HepG2 (cell line): ENCODE measurements around the gene CYSTM1. TPM values are rescaled to one million over a fixed set of nuclear protein-coding genes. Genes with fewer than 3 reads are reported as not detected.

Experiments used
- SAFB2 ChIP-seq: sonication (generic); formaldehyde crosslinking; IDR thresholded peaks from 2 replicates; pipeline ENCODE4 v1.5.1; 2020; ENCODE audit warnings: missing genetic modification reagents, low read depth, mild to moderate bottlenecking, borderline replicate concordance
- ZFX ChIP-seq: sonication (generic); formaldehyde crosslinking; IDR thresholded peaks from 2 replicates; pipeline ENCODE4 v1.4.0; 2020; ENCODE audit warnings: mild to moderate bottlenecking, low read depth, missing genetic modification reagents, moderate library complexity
- ZNF264 ChIP-seq: sonication (generic); formaldehyde crosslinking; IDR thresholded peaks from 2 replicates; pipeline ENCODE4 v1.4.0; 2020; ENCODE audit warnings: missing genetic modification reagents
- polyA plus RNA-seq, 8 experiments: library from polyadenylated mRNA; depleted of rRNA in 3 of 8; stranded (reverse) in 7 of 8; unstranded in 1 of 8; fragments of >200 nt; fragmentation: Illumina TruSeq in 4 of 8; extraction: Trizol in 4 of 8; gene quantifications; 2 replicates each; pipeline versions ENCODE4 v1.2.1 to v1.2.3, GENCODE V29; 2011 to 2016; ENCODE audit warnings: low read depth in 4 of 8, missing spikeins in 1 of 8, mixed read lengths in 1 of 8; ENCODE audit not compliant: insufficient read depth in 1 of 8
- total RNA-seq, 5 experiments: library from RNA; depleted of rRNA; stranded (reverse); fragments of >200 nt; fragmentation: Illumina TruSeq; extraction: Trizol; gene quantifications; 2 replicates each; pipeline ENCODE4 v1.2.3, GENCODE V29; 2016; ENCODE audit warnings: low read depth in 1 of 5
- TF ChIP-seq, protein P1 (sequence below): sonication (generic); formaldehyde crosslinking; IDR thresholded peaks from 2 replicates; pipeline ENCODE4 v1.4.0; 2020; ENCODE audit warnings: missing genetic modification reagents, borderline replicate concordance
- TF ChIP-seq, protein P2 (sequence below): sonication (generic); formaldehyde crosslinking; IDR thresholded peaks from 2 replicates; pipeline ENCODE4; 2020; ENCODE audit warnings: missing genetic modification reagents, mild to moderate bottlenecking, borderline replicate concordance

The CYSTM1 gene
- total and polyA plus RNA-seq, 2 of the 13 experiments (the other 11 are each of a cell fraction or from before 2014, with no cell fraction given): 40.0 to 73.4 TPM

DNA sequence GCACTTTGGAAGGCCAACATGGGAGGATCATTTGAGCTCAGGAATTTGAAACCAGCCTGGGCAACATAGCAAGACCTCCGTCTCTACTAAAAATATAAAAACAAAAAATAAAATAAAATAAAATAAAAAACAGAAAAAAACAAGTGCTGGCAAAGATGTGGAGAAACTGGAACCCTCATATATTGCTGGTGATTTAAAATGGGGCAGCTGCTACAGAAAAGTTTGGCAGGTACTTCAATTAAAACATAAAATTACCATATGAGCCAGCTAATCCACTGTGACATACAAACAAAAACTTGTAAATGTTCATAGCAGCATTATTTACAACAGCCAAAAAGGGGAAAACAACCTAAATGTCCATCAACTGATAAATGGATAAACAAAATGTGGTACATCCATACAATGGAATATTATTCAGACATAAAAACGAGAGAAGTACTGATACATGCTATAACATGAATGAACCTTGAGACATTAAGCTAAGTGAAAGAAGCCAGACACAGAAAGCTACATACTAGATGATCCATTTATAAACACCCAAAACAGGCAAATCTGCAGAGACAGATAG, 85.2 kb downstream of the CYSTM1 start (continued):
- TF ChIP-seq, protein P1, sequence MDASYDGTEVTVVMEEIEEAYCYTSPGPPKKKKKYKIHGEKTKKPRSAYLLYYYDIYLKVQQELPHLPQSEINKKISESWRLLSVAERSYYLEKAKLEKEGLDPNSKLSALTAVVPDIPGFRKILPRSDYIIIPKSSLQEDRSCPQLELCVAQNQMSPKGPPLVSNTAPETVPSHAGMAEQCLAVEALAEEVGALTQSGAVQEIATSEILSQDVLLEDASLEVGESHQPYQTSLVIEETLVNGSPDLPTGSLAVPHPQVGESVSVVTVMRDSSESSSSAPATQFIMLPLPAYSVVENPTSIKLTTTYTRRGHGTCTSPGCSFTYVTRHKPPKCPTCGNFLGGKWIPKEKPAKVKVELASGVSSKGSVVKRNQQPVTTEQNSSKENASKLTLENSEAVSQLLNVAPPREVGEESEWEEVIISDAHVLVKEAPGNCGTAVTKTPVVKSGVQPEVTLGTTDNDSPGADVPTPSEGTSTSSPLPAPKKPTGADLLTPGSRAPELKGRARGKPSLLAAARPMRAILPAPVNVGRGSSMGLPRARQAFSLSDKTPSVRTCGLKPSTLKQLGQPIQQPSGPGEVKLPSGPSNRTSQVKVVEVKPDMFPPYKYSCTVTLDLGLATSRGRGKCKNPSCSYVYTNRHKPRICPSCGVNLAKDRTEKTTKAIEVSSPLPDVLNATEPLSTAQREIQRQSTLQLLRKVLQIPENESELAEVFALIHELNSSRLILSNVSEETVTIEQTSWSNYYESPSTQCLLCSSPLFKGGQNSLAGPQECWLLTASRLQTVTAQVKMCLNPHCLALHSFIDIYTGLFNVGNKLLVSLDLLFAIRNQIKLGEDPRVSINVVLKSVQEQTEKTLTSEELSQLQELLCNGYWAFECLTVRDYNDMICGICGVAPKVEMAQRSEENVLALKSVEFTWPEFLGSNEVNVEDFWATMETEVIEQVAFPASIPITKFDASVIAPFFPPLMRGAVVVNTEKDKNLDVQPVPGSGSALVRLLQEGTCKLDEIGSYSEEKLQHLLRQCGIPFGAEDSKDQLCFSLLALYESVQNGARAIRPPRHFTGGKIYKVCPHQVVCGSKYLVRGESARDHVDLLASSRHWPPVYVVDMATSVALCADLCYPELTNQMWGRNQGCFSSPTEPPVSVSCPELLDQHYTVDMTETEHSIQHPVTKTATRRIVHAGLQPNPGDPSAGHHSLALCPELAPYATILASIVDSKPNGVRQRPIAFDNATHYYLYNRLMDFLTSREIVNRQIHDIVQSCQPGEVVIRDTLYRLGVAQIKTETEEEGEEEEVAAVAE (CRISPR knock-in tag): no peak
- TF ChIP-seq, protein P2, sequence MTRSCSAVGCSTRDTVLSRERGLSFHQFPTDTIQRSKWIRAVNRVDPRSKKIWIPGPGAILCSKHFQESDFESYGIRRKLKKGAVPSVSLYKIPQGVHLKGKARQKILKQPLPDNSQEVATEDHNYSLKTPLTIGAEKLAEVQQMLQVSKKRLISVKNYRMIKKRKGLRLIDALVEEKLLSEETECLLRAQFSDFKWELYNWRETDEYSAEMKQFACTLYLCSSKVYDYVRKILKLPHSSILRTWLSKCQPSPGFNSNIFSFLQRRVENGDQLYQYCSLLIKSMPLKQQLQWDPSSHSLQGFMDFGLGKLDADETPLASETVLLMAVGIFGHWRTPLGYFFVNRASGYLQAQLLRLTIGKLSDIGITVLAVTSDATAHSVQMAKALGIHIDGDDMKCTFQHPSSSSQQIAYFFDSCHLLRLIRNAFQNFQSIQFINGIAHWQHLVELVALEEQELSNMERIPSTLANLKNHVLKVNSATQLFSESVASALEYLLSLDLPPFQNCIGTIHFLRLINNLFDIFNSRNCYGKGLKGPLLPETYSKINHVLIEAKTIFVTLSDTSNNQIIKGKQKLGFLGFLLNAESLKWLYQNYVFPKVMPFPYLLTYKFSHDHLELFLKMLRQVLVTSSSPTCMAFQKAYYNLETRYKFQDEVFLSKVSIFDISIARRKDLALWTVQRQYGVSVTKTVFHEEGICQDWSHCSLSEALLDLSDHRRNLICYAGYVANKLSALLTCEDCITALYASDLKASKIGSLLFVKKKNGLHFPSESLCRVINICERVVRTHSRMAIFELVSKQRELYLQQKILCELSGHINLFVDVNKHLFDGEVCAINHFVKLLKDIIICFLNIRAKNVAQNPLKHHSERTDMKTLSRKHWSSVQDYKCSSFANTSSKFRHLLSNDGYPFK (CRISPR knock-in tag): no peak
- TF ChIP-seq SAFB2 (CRISPR knock-in tag): no peak
- no peak for TF ChIP-seq ZNF264 (CRISPR knock-in tag)
- no peak for TF ChIP-seq ZFX
